Endothelial cell of umbilical vein (primary cell): ENCODE data around the gene GABRB2. TPM values are rescaled to one million over a fixed set of nuclear protein-coding genes. Genes with fewer than 3 reads are reported as not detected.

Experiments
- BruUV-seq: library from RNA; stranded (reverse); fragments of 400-500 nt; replicated peaks from 2 replicates; lab custom pipeline; 2021; lab: Mats Ljungman, UMichigan
- CTCF ChIA-PET: fragments of 300-600, 350-600 bp; sonication (Branson Sonifier 250); formaldehyde crosslinking; loops from one replicate; lab custom pipeline; 2021; ENCODE audit warnings: antibody characterized with exemption, inconsistent platforms; lab: Charles Lee
- POLR2A ChIA-PET: fragments of 300-600, 350-600 bp; sonication (Branson Sonifier 250); formaldehyde crosslinking; loops from one replicate; lab custom pipeline; 2021; ENCODE audit warnings: antibody characterized with exemption, inconsistent platforms; lab: Charles Lee
- DNase-seq: peaks from one replicate; pipeline ENCODE4 v3.0.0-alpha.2; 2011; ENCODE audit warnings: low read depth, low spot score
- FAIRE-seq: peaks from 2 replicates; lab custom pipeline; 2011; peaks lifted over from hg19 to GRCh38; lab: Jason Lieb, UNC
- H2AFZ ChIP-seq: 2 replicates; pipeline ENCODE4 v1.6.0; 2012; ENCODE audit warnings: low read depth, low read length, control low read depth, inconsistent platforms
- H3K27ac ChIP-seq: 2 replicates; pipeline ENCODE4 v1.5.1; 2011; ENCODE audit warnings: low read depth, mild to moderate bottlenecking, control low read depth, low read length, moderate library complexity; ENCODE audit not compliant: insufficient read depth
- H3K27me3 ChIP-seq, 2 experiments: 2 replicates each; pipeline versions ENCODE4 v1.6.0 to v1.6.1; 2011; ENCODE audit warnings: low read length in 2 of 2, mixed read lengths in 1 of 2; ENCODE audit not compliant: control insufficient read depth in 2 of 2, insufficient read depth in 2 of 2
- H3K36me3 ChIP-seq, 2 experiments: 2 replicates in 1 of 2; 3 replicates in 1 of 2; pipeline ENCODE4 v1.5.1; 2011; ENCODE audit warnings: low read length in 2 of 2, mild to moderate bottlenecking in 1 of 2, moderate library complexity in 1 of 2; ENCODE audit not compliant: control insufficient read depth in 2 of 2, insufficient read depth in 2 of 2; ENCODE audit errors: extremely low read depth in 1 of 2
- H3K4me1 ChIP-seq: 3 replicates; pipeline ENCODE4 v1.5.1; 2011; ENCODE audit warnings: mild to moderate bottlenecking, low read length; ENCODE audit not compliant: control insufficient read depth, insufficient read depth; ENCODE audit errors: extremely low read depth
- H3K4me2 ChIP-seq: 2 replicates; pipeline ENCODE4 v1.6.1; 2011; ENCODE audit warnings: low read length, control low read depth, mixed read lengths; ENCODE audit not compliant: insufficient read depth
- H3K4me3 ChIP-seq, 3 experiments: fragments of 200-600 bp in 1 of 3; sonication (generic), shearing (Covaris generic) in 1 of 3; replicated peaks in 1 of 3; 2 replicates each; pipeline ENCODE4 v1.5.1; 2011 to 2016; ENCODE audit warnings: control low read depth in 3 of 3, low read length in 3 of 3, mild to moderate bottlenecking in 2 of 3, inconsistent platforms in 1 of 3, low read depth in 1 of 3, moderate library complexity in 1 of 3; ENCODE audit not compliant: insufficient read depth in 1 of 3
- H3K79me2 ChIP-seq: 2 replicates; pipeline ENCODE4 v1.6.0; 2012; ENCODE audit warnings: low read length, inconsistent platforms; ENCODE audit not compliant: control insufficient read depth, insufficient read depth
- H3K9ac ChIP-seq: replicated peaks from 2 replicates; pipeline ENCODE3; 2011; ENCODE audit warnings: low read length, control low read depth; ENCODE audit not compliant: insufficient read depth; ENCODE audit errors: extremely low read depth
- H3K9me1 ChIP-seq: replicated peaks from 3 replicates; pipeline ENCODE4 v1.6.0; 2011; ENCODE audit warnings: mild to moderate bottlenecking, low read length; ENCODE audit not compliant: control insufficient read depth, insufficient read depth; ENCODE audit errors: extremely low read depth
- H3K9me3 ChIP-seq: replicated peaks from 2 replicates; pipeline ENCODE4 v1.5.1; 2012; ENCODE audit warnings: low read length, inconsistent platforms; ENCODE audit not compliant: control insufficient read depth, insufficient read depth
- H4K20me1 ChIP-seq: replicated peaks from 2 replicates; pipeline ENCODE3; 2011; ENCODE audit warnings: mild to moderate bottlenecking, low read length; ENCODE audit not compliant: control insufficient read depth, insufficient read depth; ENCODE audit errors: extremely low read depth
- EZH2 ChIP-seq: IDR thresholded peaks from 2 replicates; pipeline ENCODE4 v1.6.1; 2012; ENCODE audit warnings: borderline replicate concordance, low read depth, mild to moderate bottlenecking, moderate library complexity, low read length, inconsistent platforms; ENCODE audit not compliant: severe bottlenecking
- FOS ChIP-seq: IDR thresholded peaks from 2 replicates; pipeline ENCODE4 v1.6.1; 2011; ENCODE audit warnings: mild to moderate bottlenecking, low read length, moderate library complexity, borderline replicate concordance; ENCODE audit not compliant: insufficient read depth
- JUN ChIP-seq: IDR thresholded peaks from 2 replicates; pipeline ENCODE4 v1.6.1; 2011; ENCODE audit warnings: borderline replicate concordance, low read depth; ENCODE audit not compliant: insufficient read length, insufficient read depth
- MYC ChIP-seq: IDR thresholded peaks from one replicate; pipeline ENCODE4 v1.6.1; 2011; ENCODE audit warnings: mild to moderate bottlenecking, low read depth, low read length
- POLR2A ChIP-seq: IDR thresholded peaks from 2 replicates; pipeline ENCODE4 v1.6.1; 2012; ENCODE audit warnings: low read depth, mild to moderate bottlenecking, control low read depth, low read length
- POLR2AphosphoS5 ChIP-seq: IDR thresholded peaks from 2 replicates; pipeline ENCODE4 v1.6.1; 2012; ENCODE audit warnings: low read depth, mild to moderate bottlenecking, control low read depth, low read length, moderate library complexity; ENCODE audit not compliant: insufficient read depth
- dilution Hi-C: fragments of 300-500 bp; cut with MboI; formaldehyde crosslinking; loops from one replicate; pipeline ENCODE4 v1.15.0; 2019; ENCODE audit warnings: low sequenced_read_pairs; ENCODE audit not compliant: extremely low pct_ligation_motif_present
- intact Hi-C: fragments of 100-400 bp; cut with micrococcal nuclease; formaldehyde crosslinking; loops from one replicate; pipeline ENCODE4 v1.10.0; 2022
- polyA plus RNA-seq, 4 experiments: library from polyadenylated mRNA; depleted of rRNA in 3 of 4; stranded (reverse) in 3 of 4; unstranded in 1 of 4; fragments of >200 nt; gene quantifications; 2 replicates each; pipeline versions ENCODE4 v1.2.1 to v1.2.3, GENCODE V29; 2011 to 2012; ENCODE audit warnings: missing spikeins in 1 of 4
- total RNA-seq: library from RNA; stranded (reverse); gene quantifications from 2 replicates; pipeline ENCODE4 v1.2.3, GENCODE V29; 2021
- TF ChIP-seq, protein P1 (sequence below), 2 donors: IDR thresholded peaks; 1 replicate in 1 of 2; 2 replicates in 1 of 2; pipeline ENCODE4 v1.5.1; 2011; ENCODE audit warnings: low read length in 2 of 2, mild to moderate bottlenecking in 2 of 2, moderate library complexity in 2 of 2, control low read depth in 1 of 2, inconsistent platforms in 1 of 2, low read depth in 1 of 2; ENCODE audit not compliant: insufficient read depth in 1 of 2; ENCODE audit errors: extremely low read depth in 1 of 2
- TF ChIP-seq, protein P2 (sequence below): IDR thresholded peaks from 2 replicates; pipeline ENCODE4 v1.6.1; 2011; ENCODE audit not compliant: insufficient read depth, insufficient read length

Gene GABRB2
- total and polyA plus RNA-seq, 2 donors (not counting 3 experiments of a cell fraction or from before 2014, with no cell fraction given): not detected

DNA sequence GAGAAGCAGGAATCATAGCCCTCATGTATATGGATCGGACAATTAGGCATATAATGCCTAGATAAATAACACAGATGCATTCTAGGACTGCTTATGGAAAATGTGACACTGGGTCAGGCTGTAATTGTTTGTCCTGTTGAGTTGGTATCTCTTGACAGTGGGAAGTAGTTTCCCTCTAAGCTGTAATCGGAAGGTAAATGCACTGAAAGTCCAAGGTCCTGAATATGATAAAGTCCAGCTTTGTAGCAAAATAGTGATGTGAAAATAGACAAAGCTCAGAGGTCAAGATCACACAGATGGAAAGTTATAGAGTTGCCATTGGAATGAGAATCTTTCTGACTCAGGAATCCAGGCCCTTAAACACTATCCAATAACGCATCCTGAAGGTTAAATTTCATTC is 214.2 kb downstream of the GABRB2 start:
- no peak overlapping the region for H3K27ac ChIP-seq
- DNase-seq (no peak), FAIRE-seq (no peak)
- dilution Hi-C loops: no loop called here
- POLR2A ChIA-PET: no interaction called here
- H3K9me3 ChIP-seq: no peaks in the 10 kb centered on the region
- no peaks in the 10 kb centered on the region for H3K9me1 ChIP-seq
- no TSS peak for BruUV-seq
- TF ChIP-seq MYC: no peak
- TF ChIP-seq, protein P1, sequence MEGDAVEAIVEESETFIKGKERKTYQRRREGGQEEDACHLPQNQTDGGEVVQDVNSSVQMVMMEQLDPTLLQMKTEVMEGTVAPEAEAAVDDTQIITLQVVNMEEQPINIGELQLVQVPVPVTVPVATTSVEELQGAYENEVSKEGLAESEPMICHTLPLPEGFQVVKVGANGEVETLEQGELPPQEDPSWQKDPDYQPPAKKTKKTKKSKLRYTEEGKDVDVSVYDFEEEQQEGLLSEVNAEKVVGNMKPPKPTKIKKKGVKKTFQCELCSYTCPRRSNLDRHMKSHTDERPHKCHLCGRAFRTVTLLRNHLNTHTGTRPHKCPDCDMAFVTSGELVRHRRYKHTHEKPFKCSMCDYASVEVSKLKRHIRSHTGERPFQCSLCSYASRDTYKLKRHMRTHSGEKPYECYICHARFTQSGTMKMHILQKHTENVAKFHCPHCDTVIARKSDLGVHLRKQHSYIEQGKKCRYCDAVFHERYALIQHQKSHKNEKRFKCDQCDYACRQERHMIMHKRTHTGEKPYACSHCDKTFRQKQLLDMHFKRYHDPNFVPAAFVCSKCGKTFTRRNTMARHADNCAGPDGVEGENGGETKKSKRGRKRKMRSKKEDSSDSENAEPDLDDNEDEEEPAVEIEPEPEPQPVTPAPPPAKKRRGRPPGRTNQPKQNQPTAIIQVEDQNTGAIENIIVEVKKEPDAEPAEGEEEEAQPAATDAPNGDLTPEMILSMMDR (IDR thresholded peaks at IDR 0.05; ENCODE audit: extremely low read depth in 1 of 2, insufficient read depth in 1 of 2, low read depth in 1 of 2, low read length in 2 of 2): no peak
- H2AFZ ChIP-seq: no peak overlapping the region
- intact Hi-C loops: no loop called here
- no peak overlapping the region for H3K9ac ChIP-seq
- no peaks in the 10 kb centered on the region for H3K4me1 ChIP-seq
- H3K4me3 ChIP-seq: no peak overlapping the region
- no peaks in the 10 kb centered on the region for H3K27me3 ChIP-seq
- H3K4me2 ChIP-seq: no peak overlapping the region
- H3K79me2 ChIP-seq: no peaks in the 10 kb centered on the region
- no peaks in the 10 kb centered on the region for H4K20me1 ChIP-seq
- no peaks in the 10 kb centered on the region for H3K36me3 ChIP-seq
- CTCF ChIA-PET: no interaction called here

DNA sequence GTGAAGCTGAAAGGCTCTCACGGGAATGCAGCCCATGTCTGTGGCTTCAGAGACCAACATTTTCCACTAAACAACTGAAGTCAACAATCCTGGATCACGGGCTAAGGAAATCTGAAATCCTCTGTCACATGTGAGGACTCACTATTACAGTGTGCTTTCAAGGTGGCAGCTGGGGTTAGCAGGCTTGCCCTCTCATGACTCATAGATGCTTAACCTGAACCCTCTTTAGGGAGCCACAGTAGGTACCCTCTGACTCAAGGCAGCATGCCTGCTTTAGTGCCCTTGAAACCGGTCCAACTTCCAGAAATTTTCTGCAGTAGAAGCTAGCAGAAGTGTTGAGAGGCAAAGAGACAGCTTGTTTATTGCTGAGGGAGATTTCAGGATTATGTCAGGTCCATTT is 232.5 kb downstream of the GABRB2 start:
- Histone ChIP-seq H3K9me1 (no peaks in the 10 kb centered on the region), H3K4me3 (no peak overlapping the region), H3K79me2 (no peaks in the 10 kb centered on the region), H3K36me3 (no peaks in the 10 kb centered on the region), H3K4me2 (no peak overlapping the region), H3K9me3 (peaks cover 1% of the 10 kb centered on the region), H3K27me3 (no peaks in the 10 kb centered on the region), H3K4me1 (no peaks in the 10 kb centered on the region), H2AFZ (no peak overlapping the region), H4K20me1 (no peaks in the 10 kb centered on the region), H3K27ac (no peak overlapping the region), H3K9ac (no peak overlapping the region)
- no TSS peak for BruUV-seq
- ChIA-PET CTCF (no interaction called here), POLR2A (no interaction called here)
- intact Hi-C loops (no loop called here), dilution Hi-C loops (no loop called here)
- no peak for FAIRE-seq
- no peak for DNase-seq
- TF ChIP-seq, protein P1 (IDR thresholded peaks at IDR 0.05; ENCODE audit: extremely low read depth in 1 of 2, insufficient read depth in 1 of 2, low read depth in 1 of 2, low read length in 2 of 2): no peak
- TF ChIP-seq EZH2 (no peak), POLR2A (no peak), FOS (no peak), POLR2AphosphoS5 (no peak), JUN (no peak)
- TF ChIP-seq, protein P2, sequence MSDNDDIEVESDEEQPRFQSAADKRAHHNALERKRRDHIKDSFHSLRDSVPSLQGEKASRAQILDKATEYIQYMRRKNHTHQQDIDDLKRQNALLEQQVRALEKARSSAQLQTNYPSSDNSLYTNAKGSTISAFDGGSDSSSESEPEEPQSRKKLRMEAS: no peak
